D721Med (cell line): ENCODE results near the gene MGAT2.

Experiments
- DNase-seq: peaks from one replicate; pipeline ENCODE4 v3.0.0; 2011; ENCODE audit warnings: low spot score; ENCODE audit not compliant: insufficient read length
- FAIRE-seq: peaks from 2 replicates; lab custom pipeline; 2011; peaks lifted over from hg19 to GRCh38; lab: Jason Lieb, UNC
- TF ChIP-seq, protein P1 (sequence below): IDR thresholded peaks from 2 replicates; pipeline ENCODE4 v1.5.1; 2012; ENCODE audit warnings: mild to moderate bottlenecking, control low read depth; ENCODE audit not compliant: insufficient read depth; ENCODE audit errors: missing control alignments

Gene MGAT2

GRCh38 chr14:49594347-49595091 is 26.1 kb upstream of the MGAT2 start:
- TF ChIP-seq, protein P1, sequence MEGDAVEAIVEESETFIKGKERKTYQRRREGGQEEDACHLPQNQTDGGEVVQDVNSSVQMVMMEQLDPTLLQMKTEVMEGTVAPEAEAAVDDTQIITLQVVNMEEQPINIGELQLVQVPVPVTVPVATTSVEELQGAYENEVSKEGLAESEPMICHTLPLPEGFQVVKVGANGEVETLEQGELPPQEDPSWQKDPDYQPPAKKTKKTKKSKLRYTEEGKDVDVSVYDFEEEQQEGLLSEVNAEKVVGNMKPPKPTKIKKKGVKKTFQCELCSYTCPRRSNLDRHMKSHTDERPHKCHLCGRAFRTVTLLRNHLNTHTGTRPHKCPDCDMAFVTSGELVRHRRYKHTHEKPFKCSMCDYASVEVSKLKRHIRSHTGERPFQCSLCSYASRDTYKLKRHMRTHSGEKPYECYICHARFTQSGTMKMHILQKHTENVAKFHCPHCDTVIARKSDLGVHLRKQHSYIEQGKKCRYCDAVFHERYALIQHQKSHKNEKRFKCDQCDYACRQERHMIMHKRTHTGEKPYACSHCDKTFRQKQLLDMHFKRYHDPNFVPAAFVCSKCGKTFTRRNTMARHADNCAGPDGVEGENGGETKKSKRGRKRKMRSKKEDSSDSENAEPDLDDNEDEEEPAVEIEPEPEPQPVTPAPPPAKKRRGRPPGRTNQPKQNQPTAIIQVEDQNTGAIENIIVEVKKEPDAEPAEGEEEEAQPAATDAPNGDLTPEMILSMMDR = no peak
- no peak for FAIRE-seq
- DNase-seq = no peak

DNA sequence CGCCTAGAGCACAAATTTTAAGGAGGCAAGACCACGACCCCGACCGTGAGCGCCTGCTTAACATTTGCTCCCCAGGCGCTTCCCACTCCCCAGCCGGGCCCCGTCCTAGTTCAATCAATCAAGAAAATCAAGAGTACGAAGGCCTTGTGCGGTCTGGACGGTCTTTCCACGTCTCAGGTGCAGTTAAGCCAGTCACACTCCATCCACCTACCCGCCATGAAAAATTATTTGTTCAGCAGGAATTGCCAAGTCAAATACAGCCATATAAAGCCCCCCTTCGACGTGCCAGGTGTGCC is 22.5 kb upstream of the MGAT2 start:
- DNase-seq (no peak), FAIRE-seq (no peak)
- TF ChIP-seq, protein P1 = no peak

GRCh38 chr14:49598485-49599300 is 21.9 kb upstream of the MGAT2 start, which contains the start of gene LRR1:
Gene LRR1, plus strand, starts transcription at chr14:49598940. Its CDS starts 81 bp downstream, at chr14:49599021.
- DNase-seq = peak; percentile 45
- no peak for FAIRE-seq
- TF ChIP-seq, protein P1 = no peak

DNA sequence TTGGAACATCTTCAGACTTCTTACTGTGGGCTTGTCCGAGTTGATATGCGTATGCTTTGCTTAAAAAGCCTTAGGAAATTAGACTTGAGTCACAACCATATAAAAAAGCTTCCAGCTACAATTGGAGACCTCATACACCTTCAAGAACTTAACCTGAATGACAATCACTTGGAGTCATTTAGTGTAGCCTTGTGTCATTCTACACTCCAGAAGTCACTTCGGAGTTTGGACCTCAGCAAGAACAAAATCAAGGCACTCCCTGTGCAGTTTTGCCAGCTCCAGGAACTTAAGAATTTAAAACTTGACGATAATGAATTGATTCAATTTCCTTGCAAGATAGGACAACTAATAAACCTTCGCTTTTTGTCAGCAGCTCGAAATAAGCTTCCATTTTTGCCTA is 13.0 kb upstream of the MGAT2 start:
- FAIRE-seq = no peak
- TF ChIP-seq, protein P1 = no peak

GRCh38 chr14:49612251-49612650 is 8.3 kb upstream of the MGAT2 start:
- FAIRE-seq = no peak
- DNase-seq = no peak
- TF ChIP-seq, protein P1 = no peak

More for the DNA sequence above, 13.0 kb upstream of the MGAT2 start:
- no peak for DNase-seq

GRCh38 chr14:49612671-49613070 is 7.9 kb upstream of the MGAT2 start:
- no peak for DNase-seq
- no peak for FAIRE-seq
- TF ChIP-seq, protein P1 = no peak

- TF ChIP-seq, protein P1 = no peak
- DNase-seq = no peak
- no peak for FAIRE-seq
Observed at GRCh38 chr14:49614196-49614595, 6.4 kb upstream of the MGAT2 start.
